ENCODE data around the gene TMEM130. TPM values are rescaled to one million over a fixed set of nuclear protein-coding genes. Genes with fewer than 3 reads are reported as not detected.
"Not testable (repeated sequence)": the region's sequence is repeated elsewhere in the genome, so short reads cannot be mapped to it uniquely, and the experiment has no call there.

The TMEM130 gene
- total and polyA plus RNA-seq, 9 of the 15 experiments (the other 6 are each of a cell fraction or from before 2014, with no cell fraction given), result 0.07 TPM; not detected in 8

DNA sequence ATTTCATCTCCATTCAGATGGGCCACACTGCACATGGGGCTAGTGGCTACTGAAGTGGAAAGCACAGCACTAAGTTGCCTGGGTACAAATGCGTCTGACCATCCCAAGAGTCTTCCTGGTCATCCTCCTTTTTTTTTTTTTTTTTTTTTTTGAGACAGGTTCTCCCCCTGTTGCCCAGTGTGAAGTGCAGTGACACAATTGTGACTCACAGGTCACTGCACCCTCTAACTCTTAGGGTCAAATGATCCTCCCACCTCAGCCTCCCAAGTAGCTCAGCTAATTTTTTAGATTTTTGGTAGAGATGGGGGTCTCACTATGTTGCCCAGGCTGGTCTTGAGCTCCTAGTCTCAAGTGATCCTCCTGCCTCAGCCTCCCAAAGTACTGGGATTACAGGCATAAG, 5.1 kb upstream of the TMEM130 start:
- POLR2A ChIA-PET, result no interaction called here
- DNase-seq (ENCODE audit: extremely low read depth in 1 of 4, low spot score in 3 of 4), result peak in 1 of 4 experiments; percentile 24
- no peak overlapping the region for H3K4me3 ChIP-seq
- H3K9me1 ChIP-seq (ENCODE audit: control insufficient read depth, insufficient read depth, low read length), result peaks cover 3% of the 10 kb centered on the region
- H2AFZ ChIP-seq (ENCODE audit: low read depth, low read length), result no peak overlapping the region
- no peak overlapping the region for H3K9ac ChIP-seq (ENCODE audit: insufficient read depth in 1 of 2, low read depth in 2 of 2, low read length in 2 of 2)
- H3K4me1 ChIP-seq (replicated peaks in 1 of 2; ENCODE audit: control insufficient read depth in 2 of 2, insufficient read depth in 2 of 2, low read length in 2 of 2), result peaks cover 1 to 40% of the 10 kb centered on the region in 2 experiments; a peak in 4 of 5 replicates
- peaks cover 4 to 11% of the 10 kb centered on the region in 2 experiments; a peak in 4 of 5 replicates for H3K27me3 ChIP-seq (ENCODE audit: control insufficient read depth in 2 of 2, insufficient read depth in 2 of 2, low read length in 2 of 2)
- H3K79me2 ChIP-seq (ENCODE audit: control insufficient read depth, insufficient read depth, low read length), result peaks cover 16% of the 10 kb centered on the region
- in situ Hi-C loops (cut with MboI) (no loop called here), intact Hi-C loops (cut with micrococcal nuclease) (no loop called here)
- BruUV-seq (replicated peaks), result no TSS peak
- FAIRE-seq, result no peak
- H3K9me3 ChIP-seq (replicated peaks; ENCODE audit: control insufficient read depth, insufficient read depth, low read depth, low read length), result no peaks in the 10 kb centered on the region
- no peaks in the 10 kb centered on the region for H3K36me3 ChIP-seq (ENCODE audit: control insufficient read depth, insufficient read depth, low read length)
- WGBS (ENCODE audit: insufficient coverage, low coverage, missing lambda C conversion rate), result 60% methylated on average over 1 of the region's 1 CpG
- CTCF ChIA-PET (ENCODE audit: low intra/inter-chr PET ratio), result no interaction called here
- TF ChIP-seq ZNF384 (IDR thresholded peaks at IDR 0.05; ENCODE audit: low read depth, low read length), result peak; percentile 65; the same call in 1 of the 2 replicates
- 0 out of 2 replicates have a peak, but pooled peaks have one; percentile 16 for TF ChIP-seq ZNF121 (CRISPR knock-in tag; conservative IDR thresholded peaks at IDR 0.05)
- peak; percentile 73 for TF ChIP-seq FOSL1 (tag; conservative IDR thresholded peaks at IDR 0.05)
- TF ChIP-seq MAZ (CRISPR knock-in tag; conservative IDR thresholded peaks at IDR 0.05 in 1 of 2, IDR thresholded peaks at IDR 0.05 in 1 of 2), result no peak
- H4K20me1 ChIP-seq (replicated peaks; ENCODE audit: control insufficient read depth, insufficient read depth, low read length), result peaks cover 16% of the 10 kb centered on the region; the same call in 1 of the 2 replicates
- H3K27ac ChIP-seq (ENCODE audit: extremely low read depth, low read depth, low read length), result no peak overlapping the region
- no peak overlapping the region for H3K4me2 ChIP-seq (ENCODE audit: insufficient read depth, low read length)
- ATAC-seq, result no peak

DNA sequence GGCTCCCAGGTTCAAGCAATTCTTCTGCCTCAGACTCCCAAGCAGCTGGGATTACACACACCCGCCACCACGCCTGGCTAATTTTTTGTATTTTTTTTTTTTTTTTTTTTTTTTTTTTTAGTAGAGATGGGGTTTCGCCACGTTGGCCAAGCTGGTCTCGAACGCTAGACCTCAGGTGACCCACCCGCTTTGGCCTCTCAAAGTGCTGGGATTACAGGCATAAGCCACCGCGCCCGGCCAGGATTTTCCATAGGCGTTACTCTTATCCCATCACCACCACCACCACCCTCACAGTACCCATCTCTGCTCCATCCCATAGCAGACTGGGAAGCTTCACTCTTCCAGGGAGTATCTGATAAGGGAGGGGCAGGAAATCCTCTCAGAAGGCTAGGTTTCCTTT, 3.8 kb upstream of the TMEM130 start:
- CTCF ChIA-PET (ENCODE audit: low intra/inter-chr PET ratio), result interaction anchor here (0.6 kb wide), 1 partner anchor 9 kb away, joined by 4 read pairs; no protein-coding TSS in a partner anchor

More for the DNA sequence above, 3.8 kb upstream of the TMEM130 start:
- FAIRE-seq; H2AFZ ChIP-seq (ENCODE audit: low read depth, low read length); in situ Hi-C loops (cut with MboI); BruUV-seq (replicated peaks); DNase-seq (ENCODE audit: extremely low read depth in 1 of 4, low spot score in 3 of 4); ATAC-seq; H3K4me2 ChIP-seq (ENCODE audit: insufficient read depth, low read length); H3K27ac ChIP-seq (ENCODE audit: extremely low read depth, low read depth, low read length); H3K79me2 ChIP-seq (ENCODE audit: control insufficient read depth, insufficient read depth, low read length); POLR2A ChIA-PET; H3K9me3 ChIP-seq (replicated peaks; ENCODE audit: control insufficient read depth, insufficient read depth, low read depth, low read length); intact Hi-C loops (cut with micrococcal nuclease); H3K9me1 ChIP-seq (ENCODE audit: control insufficient read depth, insufficient read depth, low read length); H3K4me3 ChIP-seq; H3K36me3 ChIP-seq (ENCODE audit: control insufficient read depth, insufficient read depth, low read length); H3K9ac ChIP-seq (ENCODE audit: insufficient read depth in 1 of 2, low read depth in 2 of 2, low read length in 2 of 2); H4K20me1 ChIP-seq (replicated peaks; ENCODE audit: control insufficient read depth, insufficient read depth, low read length): not testable (repeated sequence)
- Histone ChIP-seq H3K4me1 (replicated peaks in 1 of 2; ENCODE audit: control insufficient read depth in 2 of 2, insufficient read depth in 2 of 2, low read length in 2 of 2) (peaks cover 0 to 37% of the 10 kb centered on the region in 2 experiments; a peak in 3 of 5 replicates), H3K27me3 (ENCODE audit: control insufficient read depth in 2 of 2, insufficient read depth in 2 of 2, low read length in 2 of 2) (peaks cover 9 to 23% of the 10 kb centered on the region in 2 experiments; a peak in 4 of 5 replicates)
- 46% methylated on average over 5 of the region's 11 CpGs for WGBS (ENCODE audit: insufficient coverage, low coverage, missing lambda C conversion rate)

Data from K562 (cell line).